ENCODE results near the gene DEK.

DNA sequence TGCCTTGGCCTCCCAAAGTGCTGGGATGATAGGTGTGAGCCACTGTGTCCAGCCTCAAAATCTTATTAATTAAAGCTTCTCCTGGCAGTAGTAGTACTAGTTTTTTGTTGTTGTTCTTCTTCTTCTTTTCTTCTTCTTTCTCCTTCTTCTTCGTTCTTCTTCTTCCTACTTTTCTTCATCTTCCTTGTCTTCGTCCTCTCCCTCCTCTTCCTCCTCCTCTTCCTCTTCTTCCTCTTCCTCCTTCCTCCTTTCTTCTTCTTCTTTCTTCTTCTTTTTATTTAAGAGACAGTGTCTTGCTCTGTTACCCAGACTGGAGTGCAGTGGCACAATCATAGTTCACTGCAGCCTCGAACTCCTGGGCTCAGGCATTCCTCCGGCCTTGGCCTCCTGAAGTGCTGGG lies 17.2 kb upstream of the DEK start:
- TF ChIP-seq, protein P1, sequence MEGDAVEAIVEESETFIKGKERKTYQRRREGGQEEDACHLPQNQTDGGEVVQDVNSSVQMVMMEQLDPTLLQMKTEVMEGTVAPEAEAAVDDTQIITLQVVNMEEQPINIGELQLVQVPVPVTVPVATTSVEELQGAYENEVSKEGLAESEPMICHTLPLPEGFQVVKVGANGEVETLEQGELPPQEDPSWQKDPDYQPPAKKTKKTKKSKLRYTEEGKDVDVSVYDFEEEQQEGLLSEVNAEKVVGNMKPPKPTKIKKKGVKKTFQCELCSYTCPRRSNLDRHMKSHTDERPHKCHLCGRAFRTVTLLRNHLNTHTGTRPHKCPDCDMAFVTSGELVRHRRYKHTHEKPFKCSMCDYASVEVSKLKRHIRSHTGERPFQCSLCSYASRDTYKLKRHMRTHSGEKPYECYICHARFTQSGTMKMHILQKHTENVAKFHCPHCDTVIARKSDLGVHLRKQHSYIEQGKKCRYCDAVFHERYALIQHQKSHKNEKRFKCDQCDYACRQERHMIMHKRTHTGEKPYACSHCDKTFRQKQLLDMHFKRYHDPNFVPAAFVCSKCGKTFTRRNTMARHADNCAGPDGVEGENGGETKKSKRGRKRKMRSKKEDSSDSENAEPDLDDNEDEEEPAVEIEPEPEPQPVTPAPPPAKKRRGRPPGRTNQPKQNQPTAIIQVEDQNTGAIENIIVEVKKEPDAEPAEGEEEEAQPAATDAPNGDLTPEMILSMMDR (IDR thresholded peaks at IDR 0.05; ENCODE audit: low read length) = no peak
- no peak for TF ChIP-seq EZH2phosphoT487 (IDR thresholded peaks at IDR 0.05; ENCODE audit: low read length)
